Neural cell (in vitro differentiated cells): ENCODE data around the gene BMPR1A. TPM values are rescaled to one million over a fixed set of nuclear protein-coding genes. Genes with fewer than 3 reads are reported as not detected.
"Not testable (repeated sequence)": the region's sequence is repeated elsewhere in the genome, so short reads cannot be mapped to it uniquely, and the experiment has no call there.

Source experiments
- H2AFZ ChIP-seq: fragments of 200-600, 300-800 bp; sonication (generic), shearing (Covaris generic); 2 replicates; pipeline ENCODE4 v1.6.0; 2014; ENCODE audit warnings: low read depth, mild to moderate bottlenecking, antibody characterized with exemption, low read length, moderate library complexity
- H3F3A ChIP-seq: fragments of 200-600 bp; shearing (Covaris generic); 2 replicates; pipeline ENCODE4 v1.6.1; 2016; ENCODE audit warnings: mild to moderate bottlenecking, moderate library complexity, mixed read lengths, antibody characterized with exemption, low read length; ENCODE audit not compliant: insufficient read depth, poor library complexity, severe bottlenecking
- H3K27ac ChIP-seq: fragments of 200-600, 300-800 bp; sonication (generic), shearing (Covaris generic); 2 replicates; pipeline ENCODE4 v1.5.1; 2014; ENCODE audit warnings: mild to moderate bottlenecking, low read length, moderate library complexity
- H3K27me3 ChIP-seq: fragments of 300-800, 200-600 bp; sonication (generic), shearing (Covaris generic); 2 replicates; pipeline ENCODE4 v1.6.0; 2014; ENCODE audit warnings: mild to moderate bottlenecking, low read depth, low read length, moderate library complexity; ENCODE audit not compliant: insufficient read depth
- H3K36me3 ChIP-seq: fragments of 300-800, 200-600 bp; sonication (generic), shearing (Covaris generic); 2 replicates; pipeline ENCODE4 v1.5.1; 2014; ENCODE audit warnings: mild to moderate bottlenecking, antibody characterized with exemption, low read length, moderate library complexity; ENCODE audit not compliant: insufficient read depth
- H3K4me2 ChIP-seq: fragments of 300-800, 200-600 bp; sonication (generic), shearing (Covaris generic); 2 replicates; pipeline ENCODE4 v1.6.0; 2014; ENCODE audit warnings: mild to moderate bottlenecking, low read length
- H3K4me3 ChIP-seq: fragments of 300-800, 200-600 bp; sonication (generic), shearing (Covaris generic); 2 replicates; pipeline ENCODE4 v1.5.1; 2014; ENCODE audit warnings: mild to moderate bottlenecking, low read length, moderate library complexity
- H3K79me2 ChIP-seq: fragments of 200-600 bp; shearing (Covaris generic); replicated peaks from 2 replicates; pipeline ENCODE4 v1.6.0; 2014; ENCODE audit warnings: mild to moderate bottlenecking, low read length, moderate library complexity; ENCODE audit not compliant: insufficient read depth
- H3K9ac ChIP-seq: fragments of 300-800, 200-600 bp; sonication (generic), shearing (Covaris generic); 2 replicates; pipeline ENCODE4 v1.6.1; 2016; ENCODE audit warnings: mild to moderate bottlenecking, low read length, mixed read lengths
- H3K9me2 ChIP-seq: fragments of 200-600 bp; shearing (Covaris generic); 2 replicates; pipeline ENCODE4 v1.6.1; 2016; ENCODE audit warnings: mild to moderate bottlenecking, low read length, mixed read lengths; ENCODE audit not compliant: insufficient read depth
- H3K9me3 ChIP-seq: fragments of 200-600, 300-800 bp; sonication (generic), shearing (Covaris generic); 2 replicates; pipeline ENCODE4 v1.6.1; 2016; ENCODE audit warnings: mild to moderate bottlenecking, mixed run types, low read length, moderate library complexity, mixed read lengths
- H4K20me1 ChIP-seq: fragments of 200-600 bp; shearing (Covaris generic); 2 replicates; pipeline ENCODE4 v1.6.1; 2016; ENCODE audit warnings: mild to moderate bottlenecking, mixed run types; ENCODE audit not compliant: insufficient read depth
- EP300 ChIP-seq: fragments of 450-650 bp; conservative IDR thresholded peaks from 2 replicates; pipeline ENCODE4 v1.6.1; 2014; ENCODE audit warnings: antibody characterized with exemption, mild to moderate bottlenecking, moderate library complexity; ENCODE audit not compliant: poor library complexity, severe bottlenecking
- EZH2 ChIP-seq: fragments of 200-600, 300-800 bp; shearing (Covaris generic), sonication (generic); IDR thresholded peaks from 2 replicates; pipeline ENCODE4 v1.6.1; 2014; ENCODE audit warnings: antibody characterized with exemption, low read length, borderline replicate concordance, mild to moderate bottlenecking; ENCODE audit not compliant: insufficient read depth, poor library complexity, severe bottlenecking
- MXI1 ChIP-seq: fragments of 450-650 bp; conservative IDR thresholded peaks from 2 replicates; pipeline ENCODE4 v1.6.1; 2014; ENCODE audit warnings: antibody characterized with exemption, mild to moderate bottlenecking; ENCODE audit not compliant: poor library complexity, severe bottlenecking
- POLR2AphosphoS5 ChIP-seq: IDR thresholded peaks from 2 replicates; pipeline ENCODE4 v1.6.1; 2012
- RAD21 ChIP-seq: fragments of 450-650 bp; conservative IDR thresholded peaks from 2 replicates; pipeline ENCODE4 v1.6.1; 2014; ENCODE audit warnings: antibody characterized with exemption, mild to moderate bottlenecking, moderate library complexity
- SMC3 ChIP-seq: fragments of 450-650 bp; conservative IDR thresholded peaks from 2 replicates; pipeline ENCODE4 v1.6.1; 2014; ENCODE audit warnings: antibody characterized with exemption, mild to moderate bottlenecking, moderate library complexity; ENCODE audit not compliant: poor library complexity
- TAF1 ChIP-seq: IDR thresholded peaks from 2 replicates; pipeline ENCODE4 v1.6.1; 2012; ENCODE audit warnings: low read depth
- polyA plus RNA-seq: library from polyadenylated mRNA; depleted of rRNA; stranded (reverse); fragments of >200 nt; gene quantifications from 2 replicates; pipeline ENCODE4 v1.2.3, GENCODE V29; 2014
- TF ChIP-seq, protein P1 (sequence below): IDR thresholded peaks from 2 replicates; pipeline ENCODE4 v1.6.1; 2012; ENCODE audit warnings: borderline replicate concordance
- TF ChIP-seq, protein P2 (sequence below): fragments of 450-650 bp; IDR thresholded peaks from 2 replicates; pipeline ENCODE4 v1.5.1; 2014; ENCODE audit warnings: antibody characterized with exemption, mild to moderate bottlenecking, moderate library complexity; ENCODE audit not compliant: poor library complexity, severe bottlenecking

BMPR1A gene
- polyA plus RNA-seq, 1 donor from 2014 or later: 29.9 TPM

DNA sequence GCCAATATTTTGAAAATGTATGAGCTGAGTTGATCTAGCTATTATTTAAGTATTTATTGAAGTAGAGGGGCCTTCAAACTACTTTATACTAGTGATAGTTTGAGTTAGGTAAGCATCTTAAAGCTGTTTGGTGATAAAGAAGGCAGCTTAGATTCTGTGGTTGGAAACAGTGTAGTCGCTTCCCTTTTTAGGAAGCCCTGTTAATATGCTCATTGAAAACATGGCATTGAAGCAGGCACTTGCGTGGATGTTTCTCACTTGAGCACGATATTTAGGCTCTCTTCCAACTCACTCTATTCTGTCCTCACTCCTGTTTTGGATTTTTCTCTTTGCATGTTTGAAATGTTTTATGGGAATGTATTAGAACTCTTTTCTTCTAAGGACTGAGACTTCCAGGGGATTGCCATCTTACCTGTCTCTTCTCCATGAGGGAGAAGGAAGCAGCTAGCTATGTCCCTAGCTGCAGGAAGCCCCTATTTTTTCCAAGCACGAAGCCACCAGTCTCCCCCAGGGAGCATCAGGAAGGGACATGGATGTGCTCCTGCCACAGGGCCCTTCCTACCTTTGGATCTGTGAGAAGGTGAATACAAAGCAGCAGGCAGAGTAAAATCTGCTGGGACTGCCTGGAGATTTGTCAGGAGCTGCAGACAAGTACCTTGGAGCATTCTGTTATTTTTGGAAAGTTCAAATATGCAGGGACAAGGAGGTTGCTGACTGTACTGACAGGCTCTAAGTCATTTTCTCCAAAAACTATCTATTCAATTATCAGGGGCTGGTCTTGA lies 22.0 kb upstream of the BMPR1A start:
- no peaks in the 10 kb centered on the region for H3K9me2 ChIP-seq
- H3K4me2 ChIP-seq: no peak overlapping the region
- no peak overlapping the region for H3K27ac ChIP-seq
- no peaks in the 10 kb centered on the region for H3K9me3 ChIP-seq
- H2AFZ ChIP-seq: no peak overlapping the region
- H4K20me1 ChIP-seq: no peaks in the 10 kb centered on the region
- H3K27me3 ChIP-seq: no peaks in the 10 kb centered on the region
- TF ChIP-seq POLR2AphosphoS5 (no peak), MXI1 (no peak), RAD21 (no peak), TAF1 (no peak), SMC3 (no peak), EP300 (no peak), EZH2 (no peak)
- TF ChIP-seq, protein P1, sequence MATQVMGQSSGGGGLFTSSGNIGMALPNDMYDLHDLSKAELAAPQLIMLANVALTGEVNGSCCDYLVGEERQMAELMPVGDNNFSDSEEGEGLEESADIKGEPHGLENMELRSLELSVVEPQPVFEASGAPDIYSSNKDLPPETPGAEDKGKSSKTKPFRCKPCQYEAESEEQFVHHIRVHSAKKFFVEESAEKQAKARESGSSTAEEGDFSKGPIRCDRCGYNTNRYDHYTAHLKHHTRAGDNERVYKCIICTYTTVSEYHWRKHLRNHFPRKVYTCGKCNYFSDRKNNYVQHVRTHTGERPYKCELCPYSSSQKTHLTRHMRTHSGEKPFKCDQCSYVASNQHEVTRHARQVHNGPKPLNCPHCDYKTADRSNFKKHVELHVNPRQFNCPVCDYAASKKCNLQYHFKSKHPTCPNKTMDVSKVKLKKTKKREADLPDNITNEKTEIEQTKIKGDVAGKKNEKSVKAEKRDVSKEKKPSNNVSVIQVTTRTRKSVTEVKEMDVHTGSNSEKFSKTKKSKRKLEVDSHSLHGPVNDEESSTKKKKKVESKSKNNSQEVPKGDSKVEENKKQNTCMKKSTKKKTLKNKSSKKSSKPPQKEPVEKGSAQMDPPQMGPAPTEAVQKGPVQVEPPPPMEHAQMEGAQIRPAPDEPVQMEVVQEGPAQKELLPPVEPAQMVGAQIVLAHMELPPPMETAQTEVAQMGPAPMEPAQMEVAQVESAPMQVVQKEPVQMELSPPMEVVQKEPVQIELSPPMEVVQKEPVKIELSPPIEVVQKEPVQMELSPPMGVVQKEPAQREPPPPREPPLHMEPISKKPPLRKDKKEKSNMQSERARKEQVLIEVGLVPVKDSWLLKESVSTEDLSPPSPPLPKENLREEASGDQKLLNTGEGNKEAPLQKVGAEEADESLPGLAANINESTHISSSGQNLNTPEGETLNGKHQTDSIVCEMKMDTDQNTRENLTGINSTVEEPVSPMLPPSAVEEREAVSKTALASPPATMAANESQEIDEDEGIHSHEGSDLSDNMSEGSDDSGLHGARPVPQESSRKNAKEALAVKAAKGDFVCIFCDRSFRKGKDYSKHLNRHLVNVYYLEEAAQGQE: no peak
- TF ChIP-seq, protein P2, sequence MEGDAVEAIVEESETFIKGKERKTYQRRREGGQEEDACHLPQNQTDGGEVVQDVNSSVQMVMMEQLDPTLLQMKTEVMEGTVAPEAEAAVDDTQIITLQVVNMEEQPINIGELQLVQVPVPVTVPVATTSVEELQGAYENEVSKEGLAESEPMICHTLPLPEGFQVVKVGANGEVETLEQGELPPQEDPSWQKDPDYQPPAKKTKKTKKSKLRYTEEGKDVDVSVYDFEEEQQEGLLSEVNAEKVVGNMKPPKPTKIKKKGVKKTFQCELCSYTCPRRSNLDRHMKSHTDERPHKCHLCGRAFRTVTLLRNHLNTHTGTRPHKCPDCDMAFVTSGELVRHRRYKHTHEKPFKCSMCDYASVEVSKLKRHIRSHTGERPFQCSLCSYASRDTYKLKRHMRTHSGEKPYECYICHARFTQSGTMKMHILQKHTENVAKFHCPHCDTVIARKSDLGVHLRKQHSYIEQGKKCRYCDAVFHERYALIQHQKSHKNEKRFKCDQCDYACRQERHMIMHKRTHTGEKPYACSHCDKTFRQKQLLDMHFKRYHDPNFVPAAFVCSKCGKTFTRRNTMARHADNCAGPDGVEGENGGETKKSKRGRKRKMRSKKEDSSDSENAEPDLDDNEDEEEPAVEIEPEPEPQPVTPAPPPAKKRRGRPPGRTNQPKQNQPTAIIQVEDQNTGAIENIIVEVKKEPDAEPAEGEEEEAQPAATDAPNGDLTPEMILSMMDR: no peak
- no peaks in the 10 kb centered on the region for H3K36me3 ChIP-seq
- no peak overlapping the region for H3K9ac ChIP-seq
- no peaks in the 10 kb centered on the region for H3K79me2 ChIP-seq
- H3K4me3 ChIP-seq: no peak overlapping the region
- no peaks in the 10 kb centered on the region for H3F3A ChIP-seq

DNA sequence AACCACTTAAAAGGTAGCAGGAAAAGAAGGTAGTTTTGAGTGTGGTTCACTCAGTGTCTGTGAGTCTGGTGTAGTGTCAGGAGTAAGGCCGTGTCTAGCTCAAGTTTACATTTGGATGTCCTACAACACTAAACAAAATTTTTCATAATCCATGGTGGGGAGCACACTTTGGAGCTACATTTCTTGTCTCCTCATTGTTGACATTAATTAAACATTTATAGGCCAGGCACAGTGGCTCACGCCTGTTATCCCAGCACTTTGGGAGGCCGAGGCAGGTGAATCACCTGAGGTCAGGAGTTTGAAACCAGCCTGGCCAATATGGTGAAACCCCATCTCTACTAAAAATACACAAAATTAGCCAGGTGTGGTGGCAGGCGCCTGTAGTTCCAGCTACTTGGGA lies 21.1 kb upstream of the BMPR1A start:
- not testable (repeated sequence) for H3K27me3 ChIP-seq, H3K9me2 ChIP-seq, H3K36me3 ChIP-seq, H3K9ac ChIP-seq, H3K4me2 ChIP-seq, H2AFZ ChIP-seq, H4K20me1 ChIP-seq, H3K79me2 ChIP-seq, H3F3A ChIP-seq, H3K9me3 ChIP-seq, H3K4me3 ChIP-seq, H3K27ac ChIP-seq
